GM19099 (cell line): Measurements from ENCODE around the gene NKAIN2.

ENCODE experiments used
- POLR2A ChIP-seq: IDR thresholded peaks from 3 replicates; pipeline ENCODE4 v1.6.1; 2011; ENCODE audit warnings: low read depth; ENCODE audit not compliant: insufficient read length; ENCODE audit errors: extremely low read depth

Gene NKAIN2

DNA sequence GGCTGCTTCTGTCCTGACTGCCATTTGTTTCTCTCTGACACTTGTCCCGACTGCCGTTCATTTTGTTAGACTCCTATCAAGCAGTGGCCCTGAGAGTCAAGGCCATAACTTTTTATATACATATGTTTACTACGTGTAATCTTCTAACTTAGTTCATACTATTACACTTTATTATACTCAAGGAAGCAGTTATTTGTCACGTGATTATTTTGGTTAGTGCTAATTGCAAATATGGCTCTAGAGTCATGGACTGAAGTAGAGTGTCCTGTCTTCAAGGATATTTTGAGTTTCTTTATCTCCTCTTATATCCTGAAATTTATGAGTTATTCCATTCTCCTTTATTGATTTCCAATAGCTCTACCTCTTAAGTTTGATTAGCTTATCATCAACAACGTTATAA, 864.4 kb downstream of the NKAIN2 start:
- TF ChIP-seq POLR2A: no peak

DNA sequence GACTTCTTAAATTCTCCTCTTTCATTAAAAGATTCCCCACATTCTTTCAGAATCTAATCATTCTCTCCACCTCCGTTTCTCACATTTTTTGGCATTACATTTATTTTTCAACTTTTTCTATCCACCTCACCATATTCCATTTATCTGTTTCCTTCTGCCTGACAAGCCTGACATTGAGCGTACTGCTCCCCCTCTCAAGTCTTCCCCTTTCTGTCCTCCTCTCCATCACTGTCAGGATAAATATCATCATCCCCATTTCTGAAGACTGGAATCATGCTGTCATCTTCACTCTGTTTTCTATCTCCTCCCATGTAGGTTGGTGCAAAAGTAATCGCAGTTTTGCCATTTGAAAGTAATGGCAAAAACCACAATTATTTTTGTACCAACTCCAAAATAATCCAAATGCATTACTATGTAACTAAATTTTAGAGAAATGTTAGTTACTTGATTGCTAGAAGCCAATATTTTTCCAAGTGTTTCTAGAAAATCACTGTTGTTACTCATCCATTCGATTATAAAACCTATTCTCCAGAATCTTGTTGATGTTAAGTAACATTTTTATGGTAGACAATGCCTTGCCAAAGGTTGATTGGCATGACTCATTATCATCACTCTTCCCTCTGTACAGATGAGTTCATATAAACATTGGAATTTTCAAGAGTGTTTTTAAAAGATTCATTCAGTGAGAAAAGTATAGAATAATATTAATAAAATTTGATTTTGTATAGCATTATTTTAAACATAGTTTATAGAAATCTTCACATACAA, 866.2 kb downstream of the NKAIN2 start:
- TF ChIP-seq POLR2A: no peak

DNA sequence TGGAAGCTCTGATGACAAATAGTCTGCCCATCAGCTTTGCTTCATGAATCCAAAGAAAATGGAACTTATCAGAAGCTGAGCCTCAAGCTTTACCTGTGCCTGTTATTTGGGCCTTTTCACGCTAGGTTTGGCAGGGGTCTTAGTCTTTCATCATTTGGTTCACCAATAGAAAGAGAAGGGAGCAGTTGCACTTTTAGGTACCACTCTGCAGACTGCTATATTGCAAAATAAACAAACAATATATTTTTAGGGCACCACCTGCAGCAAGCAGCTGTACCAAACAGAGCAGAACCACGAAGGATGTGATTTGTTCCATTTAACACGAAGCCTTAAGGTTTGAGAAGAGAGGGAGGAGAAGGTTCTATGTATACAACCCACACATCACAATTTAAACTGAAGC, 867.1 kb downstream of the NKAIN2 start:
- TF ChIP-seq POLR2A: no peak

GRCh38 chr6:124671324-124671723, 867.7 kb downstream of the NKAIN2 start:
- no peak for TF ChIP-seq POLR2A

DNA sequence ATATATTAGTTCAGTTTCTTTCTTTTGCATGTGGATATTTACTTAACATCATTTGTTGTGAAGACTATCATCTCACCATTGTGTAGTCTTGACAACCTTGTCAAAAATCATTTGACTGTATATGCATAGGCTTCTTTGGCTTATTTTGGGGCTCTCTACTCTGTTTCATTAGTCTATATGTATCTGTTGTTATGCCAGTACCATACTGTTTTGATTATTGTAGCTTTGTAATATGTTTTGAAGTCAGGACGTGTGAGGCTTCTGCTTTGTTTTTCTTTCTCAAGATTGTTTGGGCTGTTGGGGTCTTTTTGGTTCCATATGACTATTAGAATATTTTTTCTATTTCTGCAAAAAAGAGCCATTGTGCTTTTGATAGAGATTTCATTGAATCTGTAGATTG, 870.4 kb downstream of the NKAIN2 start:
- TF ChIP-seq POLR2A: no peak

GRCh38 chr6:124676033-124676432, 872.4 kb downstream of the NKAIN2 start:
- no peak for TF ChIP-seq POLR2A

GRCh38 chr6:124677874-124678273, 874.2 kb downstream of the NKAIN2 start:
- no peak for TF ChIP-seq POLR2A

- no peak for TF ChIP-seq POLR2A
Observed at GRCh38 chr6:124679387-124679786, 875.7 kb downstream of the NKAIN2 start.

DNA sequence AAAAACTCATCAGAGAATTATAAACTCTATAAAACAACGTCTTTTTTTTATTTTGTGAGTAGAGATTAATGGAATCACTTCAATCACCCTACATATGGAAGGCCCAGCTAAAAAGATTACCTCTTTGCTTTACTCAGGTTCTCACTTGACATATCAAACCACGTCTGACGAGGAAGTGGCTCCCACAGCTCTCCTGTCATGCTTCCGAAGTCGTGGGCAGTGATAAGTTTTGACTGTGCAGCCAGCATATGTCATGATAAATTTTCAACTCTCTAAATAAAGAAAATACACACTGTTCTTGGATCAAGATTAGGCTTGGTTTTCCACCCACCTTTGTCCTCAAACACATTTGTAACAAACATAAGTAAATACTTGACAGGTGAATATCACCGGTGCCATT, 879.1 kb downstream of the NKAIN2 start:
- no peak for TF ChIP-seq POLR2A

DNA sequence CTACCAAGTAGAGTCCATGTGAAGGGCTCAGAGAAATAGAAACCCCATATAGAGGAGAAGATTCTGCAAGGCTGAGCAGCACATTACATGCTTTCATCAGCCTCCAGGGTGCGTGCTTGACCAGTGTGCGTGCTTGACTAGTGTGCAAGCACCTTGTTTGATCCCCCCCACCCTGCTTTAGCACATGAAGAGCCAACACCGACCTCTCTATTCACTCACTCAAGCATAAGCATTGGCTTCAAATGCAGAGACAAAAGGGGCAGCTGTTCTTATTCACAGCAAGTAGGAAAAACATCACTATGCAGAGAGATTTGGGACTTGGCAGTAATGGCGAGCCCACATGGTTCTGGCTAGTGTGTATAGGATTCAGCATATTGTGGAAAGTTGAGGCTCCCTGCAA, 879.8 kb downstream of the NKAIN2 start:
- TF ChIP-seq POLR2A: no peak

- TF ChIP-seq POLR2A: no peak
Observed at GRCh38 chr6:124684621-124685020, 881.0 kb downstream of the NKAIN2 start.

- TF ChIP-seq POLR2A: no peak
Observed at GRCh38 chr6:124688369-124688768, 884.7 kb downstream of the NKAIN2 start.

DNA sequence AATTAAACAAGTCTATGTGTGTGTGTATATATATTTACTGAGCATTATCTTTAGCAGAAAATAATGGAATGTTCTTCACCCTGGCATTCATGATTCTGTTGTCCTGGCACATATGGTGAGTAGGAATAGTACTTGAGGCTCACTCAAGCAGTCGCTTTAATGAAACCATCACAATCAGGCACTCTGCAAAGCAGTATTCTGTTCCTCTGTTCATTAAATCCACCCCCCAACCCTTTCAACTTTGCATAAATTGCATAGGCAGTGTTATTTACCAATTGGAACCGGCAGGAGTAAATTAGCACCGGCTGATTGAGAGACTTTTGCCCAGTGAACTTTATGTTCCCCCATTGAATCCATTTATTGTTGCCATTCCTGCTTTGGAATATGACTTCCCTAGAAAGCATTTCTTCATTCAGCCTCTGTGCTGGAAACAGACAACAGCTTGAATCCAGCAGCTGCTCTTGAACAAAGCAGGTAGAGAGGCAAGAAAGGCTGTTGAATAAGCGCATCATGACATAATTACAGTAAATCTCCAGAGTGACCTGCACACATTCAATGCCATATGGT, 890.6 kb downstream of the NKAIN2 start:
- no peak for TF ChIP-seq POLR2A

- TF ChIP-seq POLR2A: no peak
Observed at GRCh38 chr6:124699038-124699437, 895.4 kb downstream of the NKAIN2 start.

- no peak for TF ChIP-seq POLR2A
Observed at GRCh38 chr6:124703541-124703940, 899.9 kb downstream of the NKAIN2 start.

DNA sequence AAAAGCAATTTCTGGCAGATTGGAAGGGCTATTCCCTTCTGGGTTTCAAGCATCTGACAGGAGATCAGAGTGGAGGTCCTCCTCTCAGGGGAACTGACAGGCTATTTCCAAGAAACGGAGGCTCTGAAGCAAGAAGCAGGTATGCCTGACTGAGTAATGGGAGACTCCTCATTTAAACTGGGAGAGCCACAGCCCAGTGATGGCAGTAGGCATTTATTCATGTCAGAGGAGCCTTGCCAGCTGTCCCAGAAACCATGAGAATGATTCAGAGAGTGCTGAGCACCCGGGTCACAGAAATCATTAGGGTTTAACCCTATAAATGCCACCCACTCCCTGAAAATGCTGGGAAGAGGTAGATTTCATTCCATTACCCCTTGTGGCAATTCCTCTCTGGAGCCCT, 911.1 kb downstream of the NKAIN2 start:
- no peak for TF ChIP-seq POLR2A

DNA sequence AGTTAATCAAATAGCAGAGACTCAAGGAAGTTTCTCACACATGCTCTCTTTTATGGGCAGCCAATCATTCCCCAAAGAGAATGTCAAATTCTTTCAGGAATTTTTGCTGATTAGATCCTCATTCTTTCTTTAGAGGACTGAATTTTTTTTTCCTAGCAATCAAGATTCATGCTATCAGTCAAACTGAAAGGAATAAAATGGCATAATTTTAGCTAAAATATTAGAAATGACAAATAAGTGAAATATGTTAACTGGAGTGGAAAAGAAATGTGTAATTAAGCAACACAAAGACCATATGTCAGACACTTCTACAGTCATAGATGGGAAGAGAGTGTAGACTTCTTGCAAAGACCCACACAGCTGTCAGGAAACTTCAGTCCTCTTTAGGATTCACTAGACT, 916.2 kb downstream of the NKAIN2 start:
- TF ChIP-seq POLR2A: no peak
